ENCODE data around the gene PPP1R12C. TPM values are rescaled to one million over a fixed set of nuclear protein-coding genes. Genes with fewer than 3 reads are reported as not detected.

PPP1R12C gene
- total and polyA plus RNA-seq, 10 of the 15 experiments (the other 5 are each of a cell fraction or from before 2014, with no cell fraction given) = 1.4 to 84.7 (median 20.5) TPM

DNA sequence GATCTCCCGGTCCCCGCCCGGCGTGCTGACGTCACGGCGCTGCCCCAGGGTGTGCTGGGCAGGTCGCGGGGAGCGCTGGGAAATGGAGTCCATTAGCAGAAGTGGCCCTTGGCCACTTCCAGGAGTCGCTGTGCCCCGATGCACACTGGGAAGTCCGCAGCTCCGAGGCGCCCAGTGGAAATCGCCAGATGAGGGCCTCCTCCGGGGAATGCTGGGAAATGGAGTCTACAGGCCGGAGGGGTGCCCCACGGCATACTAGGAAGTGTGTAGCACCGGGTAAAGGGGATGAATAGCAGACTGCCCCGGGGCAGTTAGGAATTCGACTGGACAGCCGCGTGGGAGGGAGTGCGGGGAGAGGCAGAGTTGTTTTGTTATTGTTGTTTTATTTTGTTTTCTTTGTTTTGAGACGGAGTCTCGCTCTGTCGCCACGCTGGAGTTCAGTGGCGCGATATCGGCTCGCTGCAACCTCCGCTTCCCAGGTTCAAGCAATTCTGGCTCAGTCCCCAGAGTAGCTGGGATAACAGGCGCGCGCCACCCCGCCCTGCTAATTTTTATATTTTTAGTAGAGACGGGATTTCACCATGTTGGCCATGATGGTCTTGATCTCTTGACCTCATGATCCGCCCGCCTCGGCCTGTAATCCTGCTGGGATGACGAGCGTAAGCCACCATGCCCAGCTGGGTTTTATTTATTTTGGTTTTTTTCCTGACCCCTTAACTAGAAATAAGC, 390 bp upstream of the PPP1R12C start:
- intact Hi-C loops (cut with micrococcal nuclease; ENCODE audit: unreplicated experiment) = no loop called here
- Histone ChIP-seq H3K79me2 (ENCODE audit: control insufficient read depth, insufficient read depth, low read length) (peaks cover 36% of the 10 kb centered on the region), H3K4me3 (peak overlapping the region; percentile 68), H3K9ac (ENCODE audit: control insufficient read depth, insufficient read depth, low read length) (peak overlapping the region; percentile 55), H3K4me2 (ENCODE audit: control insufficient read depth, insufficient read depth) (peak overlapping the region; percentile 70), H3K9me3 (replicated peaks; ENCODE audit: control insufficient read depth, insufficient read depth, low read length) (no peaks in the 10 kb centered on the region), H2AFZ (ENCODE audit: control insufficient read depth, low read depth, low read length) (peak overlapping the region; percentile 67), H3K36me3 (ENCODE audit: control insufficient read depth in 2 of 2, insufficient read depth in 2 of 2, low read length in 1 of 2) (no peaks in the 10 kb centered on the region), H3K27me3 (replicated peaks in 1 of 2; ENCODE audit: control insufficient read depth in 2 of 2, insufficient read depth in 2 of 2, low read length in 1 of 2) (no peaks in the 10 kb centered on the region), H3K4me1 (ENCODE audit: control insufficient read depth, insufficient read depth, low read length) (peaks cover 22% of the 10 kb centered on the region), H4K20me1 (ENCODE audit: control insufficient read depth, insufficient read depth) (peaks cover 3% of the 10 kb centered on the region; the same call in 1 of the 2 replicates), H3K27ac (ENCODE audit: control insufficient read depth, insufficient read depth) (peak overlapping the region; percentile 50)
- DNase-seq (ENCODE audit: low read depth, low spot score) = peak; percentile 92
- BruUV-seq (replicated peaks) = TSS peak; percentile 98
- WGBS (ENCODE audit: insufficient coverage, insufficient replicate concordance, low lambda C conversion rate, missing lambda C conversion rate) = 2% methylated on average over 37 of the region's 44 CpGs
- CTCF ChIA-PET = interaction anchor here (1.0 kb wide), 1 partner anchor 536 kb away, joined by 4 read pairs; no protein-coding TSS in a partner anchor
- ATAC-seq = peak; percentile 92
- in situ Hi-C loops (cut with MboI) = no loop called here
- SMC1A ChIA-PET (ENCODE audit: uncharacterized antibody, unreplicated experiment) = interaction anchor here (1.1 to 1.2 kb wide), 2 partner anchors 15 to 142 kb away, joined by 3 to 4 read pairs; no protein-coding TSS in a partner anchor
- peak; percentile 96 for FAIRE-seq
- POLR2A ChIA-PET = interaction anchor here (1.1 kb wide), 1 partner anchor 137 kb away, joined by 4 read pairs; no protein-coding TSS in a partner anchor
- RAD21 ChIA-PET (ENCODE audit: unreplicated experiment) = interaction anchor here (0.6 to 1.6 kb wide), 2 partner anchors 266 to 386 kb away, joined by 3 to 6 read pairs; partner anchors contain the start of gene TMEM238
- TF ChIP-seq RFX5 (IDR thresholded peaks at IDR 0.05; ENCODE audit: low read depth, low read length) (no peak), JUNB (IDR thresholded peaks at IDR 0.05) (no peak), POLR2A (IDR thresholded peaks at IDR 0.05; ENCODE audit: low read depth, low read length) (peak; percentile 56; the same call in 1 of the 2 replicates), TAF1 (IDR thresholded peaks at IDR 0.05; ENCODE audit: borderline replicate concordance, low read depth, low read length) (peak; percentile 16; the same call in 1 of the 2 replicates), NFIC (IDR thresholded peaks at IDR 0.05; ENCODE audit: low read depth, low read length) (no peak), ZNF622 (IDR thresholded peaks at IDR 0.05) (no peak), SMAD1 (IDR thresholded peaks at IDR 0.05; ENCODE audit: low read depth, partially characterized antibody) (peak; percentile 30), HCFC1 (IDR thresholded peaks at IDR 0.05; ENCODE audit: low read length) (peak; percentile 96), ZNF384 (IDR thresholded peaks at IDR 0.05; ENCODE audit: borderline replicate concordance, low read depth, low read length) (no peak), YBX1 (IDR thresholded peaks at IDR 0.05) (no peak), CREM (IDR thresholded peaks at IDR 0.05; ENCODE audit: low read depth) (peak; percentile 97), IKZF2 (IDR thresholded peaks at IDR 0.05) (peak; percentile 28 to 34)
- TF ChIP-seq, protein P1, sequence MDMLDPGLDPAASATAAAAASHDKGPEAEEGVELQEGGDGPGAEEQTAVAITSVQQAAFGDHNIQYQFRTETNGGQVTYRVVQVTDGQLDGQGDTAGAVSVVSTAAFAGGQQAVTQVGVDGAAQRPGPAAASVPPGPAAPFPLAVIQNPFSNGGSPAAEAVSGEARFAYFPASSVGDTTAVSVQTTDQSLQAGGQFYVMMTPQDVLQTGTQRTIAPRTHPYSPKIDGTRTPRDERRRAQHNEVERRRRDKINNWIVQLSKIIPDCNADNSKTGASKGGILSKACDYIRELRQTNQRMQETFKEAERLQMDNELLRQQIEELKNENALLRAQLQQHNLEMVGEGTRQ (IDR thresholded peaks at IDR 0.05; ENCODE audit: borderline replicate concordance, low read depth, low read length) = no peak
- TF ChIP-seq, protein P2, sequence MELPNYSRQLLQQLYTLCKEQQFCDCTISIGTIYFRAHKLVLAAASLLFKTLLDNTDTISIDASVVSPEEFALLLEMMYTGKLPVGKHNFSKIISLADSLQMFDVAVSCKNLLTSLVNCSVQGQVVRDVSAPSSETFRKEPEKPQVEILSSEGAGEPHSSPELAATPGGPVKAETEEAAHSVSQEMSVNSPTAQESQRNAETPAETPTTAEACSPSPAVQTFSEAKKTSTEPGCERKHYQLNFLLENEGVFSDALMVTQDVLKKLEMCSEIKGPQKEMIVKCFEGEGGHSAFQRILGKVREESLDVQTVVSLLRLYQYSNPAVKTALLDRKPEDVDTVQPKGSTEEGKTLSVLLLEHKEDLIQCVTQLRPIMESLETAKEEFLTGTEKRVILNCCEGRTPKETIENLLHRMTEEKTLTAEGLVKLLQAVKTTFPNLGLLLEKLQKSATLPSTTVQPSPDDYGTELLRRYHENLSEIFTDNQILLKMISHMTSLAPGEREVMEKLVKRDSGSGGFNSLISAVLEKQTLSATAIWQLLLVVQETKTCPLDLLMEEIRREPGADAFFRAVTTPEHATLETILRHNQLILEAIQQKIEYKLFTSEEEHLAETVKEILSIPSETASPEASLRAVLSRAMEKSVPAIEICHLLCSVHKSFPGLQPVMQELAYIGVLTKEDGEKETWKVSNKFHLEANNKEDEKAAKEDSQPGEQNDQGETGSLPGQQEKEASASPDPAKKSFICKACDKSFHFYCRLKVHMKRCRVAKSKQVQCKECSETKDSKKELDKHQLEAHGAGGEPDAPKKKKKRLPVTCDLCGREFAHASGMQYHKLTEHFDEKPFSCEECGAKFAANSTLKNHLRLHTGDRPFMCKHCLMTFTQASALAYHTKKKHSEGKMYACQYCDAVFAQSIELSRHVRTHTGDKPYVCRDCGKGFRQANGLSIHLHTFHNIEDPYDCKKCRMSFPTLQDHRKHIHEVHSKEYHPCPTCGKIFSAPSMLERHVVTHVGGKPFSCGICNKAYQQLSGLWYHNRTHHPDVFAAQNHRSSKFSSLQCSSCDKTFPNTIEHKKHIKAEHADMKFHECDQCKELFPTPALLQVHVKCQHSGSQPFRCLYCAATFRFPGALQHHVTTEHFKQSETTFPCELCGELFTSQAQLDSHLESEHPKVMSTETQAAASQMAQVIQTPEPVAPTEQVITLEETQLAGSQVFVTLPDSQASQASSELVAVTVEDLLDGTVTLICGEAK (IDR thresholded peaks at IDR 0.05; ENCODE audit: borderline replicate concordance) = peak; percentile 75; the same call in 1 of the 2 replicates
- TF ChIP-seq, protein P3, sequence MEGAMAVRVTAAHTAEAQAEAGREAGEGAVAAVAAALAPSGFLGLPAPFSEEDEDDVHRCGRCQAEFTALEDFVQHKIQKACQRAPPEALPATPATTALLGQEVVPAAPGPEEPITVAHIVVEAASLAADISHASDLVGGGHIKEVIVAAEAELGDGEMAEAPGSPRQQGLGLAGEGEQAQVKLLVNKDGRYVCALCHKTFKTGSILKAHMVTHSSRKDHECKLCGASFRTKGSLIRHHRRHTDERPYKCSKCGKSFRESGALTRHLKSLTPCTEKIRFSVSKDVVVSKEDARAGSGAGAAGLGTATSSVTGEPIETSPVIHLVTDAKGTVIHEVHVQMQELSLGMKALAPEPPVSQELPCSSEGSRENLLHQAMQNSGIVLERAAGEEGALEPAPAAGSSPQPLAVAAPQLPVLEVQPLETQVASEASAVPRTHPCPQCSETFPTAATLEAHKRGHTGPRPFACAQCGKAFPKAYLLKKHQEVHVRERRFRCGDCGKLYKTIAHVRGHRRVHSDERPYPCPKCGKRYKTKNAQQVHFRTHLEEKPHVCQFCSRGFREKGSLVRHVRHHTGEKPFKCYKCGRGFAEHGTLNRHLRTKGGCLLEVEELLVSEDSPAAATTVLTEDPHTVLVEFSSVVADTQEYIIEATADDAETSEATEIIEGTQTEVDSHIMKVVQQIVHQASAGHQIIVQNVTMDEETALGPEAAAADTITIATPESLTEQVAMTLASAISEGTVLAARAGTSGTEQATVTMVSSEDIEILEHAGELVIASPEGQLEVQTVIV (IDR thresholded peaks at IDR 0.05; ENCODE audit: borderline replicate concordance, partially characterized antibody) = peak; percentile 22
- TF ChIP-seq, protein P4, sequence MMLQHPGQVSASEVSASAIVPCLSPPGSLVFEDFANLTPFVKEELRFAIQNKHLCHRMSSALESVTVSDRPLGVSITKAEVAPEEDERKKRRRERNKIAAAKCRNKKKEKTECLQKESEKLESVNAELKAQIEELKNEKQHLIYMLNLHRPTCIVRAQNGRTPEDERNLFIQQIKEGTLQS (IDR thresholded peaks at IDR 0.05; ENCODE audit: borderline replicate concordance, extremely low read depth, low read depth, low read length) = no peak
